Inflammatory macrophage treated with lipopolysaccharide for 1 hour (primary cell): ENCODE measurements around the gene FRMD6.
A peak's percentile ranks its signal among the peaks of the same experiment; 100 is the strongest.
"Not testable (repeated sequence)": the region's sequence is repeated elsewhere in the genome, so short reads cannot be mapped to it uniquely, and the experiment has no call there.

Source experiments
- DNase-seq, 2 donors: peaks; one replicate each; pipeline ENCODE4 v3.0.0-alpha.2; 2020 to 2022

Gene FRMD6

GRCh38 chr14:51633298-51633697, 18.4 kb upstream of the FRMD6 start:
- DNase-seq: not testable (repeated sequence)

GRCh38 chr14:51636109-51636508, 15.6 kb upstream of the FRMD6 start:
- no peak for DNase-seq

GRCh38 chr14:51638071-51638944, 13.4 kb upstream of the FRMD6 start:
- DNase-seq: no peak

DNA sequence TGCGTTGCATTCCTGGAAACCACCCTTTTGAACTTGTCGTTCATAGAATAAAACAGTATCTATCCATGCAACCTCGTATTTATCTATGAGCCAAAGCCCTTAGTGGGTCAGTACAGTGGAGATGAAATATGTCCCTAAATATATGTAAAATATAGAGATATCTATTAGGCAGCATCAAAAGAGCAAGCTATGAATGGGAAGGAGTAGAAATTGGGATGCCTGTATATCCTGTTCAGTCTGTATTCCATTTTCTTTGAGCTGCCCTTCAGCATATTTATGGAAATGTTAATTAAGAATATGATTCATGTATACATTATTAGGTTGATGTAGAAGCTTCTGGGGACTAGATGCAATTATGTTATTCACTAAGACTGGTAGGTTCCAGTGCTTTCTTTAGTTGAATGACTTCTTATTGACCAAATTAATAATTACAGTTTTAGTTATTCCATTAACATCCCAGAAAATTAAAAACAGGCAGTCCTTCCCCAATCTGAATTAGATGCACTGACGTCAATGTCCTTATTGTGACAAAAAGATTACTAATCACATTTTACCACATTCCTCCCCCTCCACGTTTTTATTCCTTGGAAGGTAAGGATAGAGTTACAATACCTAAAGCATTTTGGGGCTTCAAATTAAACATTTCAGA, 11.9 kb upstream of the FRMD6 start:
- DNase-seq: no peak

DNA sequence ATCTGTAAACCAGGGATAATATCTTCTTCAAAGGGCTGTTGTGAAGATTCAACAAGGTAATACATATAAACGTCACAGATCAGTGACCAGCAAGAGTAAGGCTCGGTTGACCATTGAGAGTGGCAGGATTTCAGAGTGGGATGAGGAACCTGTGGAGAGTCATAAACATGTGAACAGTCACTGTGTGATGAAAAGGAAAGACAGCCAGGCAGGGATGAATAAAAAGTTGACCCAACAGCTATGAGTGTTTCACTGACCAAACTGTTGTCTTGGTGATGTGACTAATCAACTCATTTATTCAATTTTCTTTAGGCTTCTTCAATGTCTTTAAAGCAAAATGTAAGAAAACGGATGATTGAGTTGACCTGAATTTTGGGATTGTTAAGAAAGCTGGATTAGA, 8.6 kb upstream of the FRMD6 start:
- no peak for DNase-seq

GRCh38 chr14:51644217-51644933, 7.3 kb upstream of the FRMD6 start:
- no peak for DNase-seq

DNA sequence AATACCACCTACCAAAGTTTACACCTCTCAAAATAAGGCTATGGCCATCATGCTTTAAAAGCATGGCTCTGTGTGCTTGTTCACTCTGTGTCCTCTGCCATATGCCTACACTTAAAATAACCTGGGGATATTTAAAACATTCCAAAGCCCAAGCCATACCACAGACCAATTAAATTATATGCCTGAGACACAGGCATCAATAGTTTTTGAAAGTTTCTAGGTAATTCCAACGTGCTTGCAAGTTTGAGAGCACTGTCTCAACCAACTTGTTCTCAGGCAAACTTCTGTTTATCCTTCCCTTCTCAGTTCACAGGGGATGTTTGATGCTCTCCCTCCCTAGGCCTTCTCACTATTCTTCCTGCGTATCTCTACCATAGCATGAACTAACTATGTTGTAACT, 3.4 kb upstream of the FRMD6 start:
- no peak for DNase-seq

DNA sequence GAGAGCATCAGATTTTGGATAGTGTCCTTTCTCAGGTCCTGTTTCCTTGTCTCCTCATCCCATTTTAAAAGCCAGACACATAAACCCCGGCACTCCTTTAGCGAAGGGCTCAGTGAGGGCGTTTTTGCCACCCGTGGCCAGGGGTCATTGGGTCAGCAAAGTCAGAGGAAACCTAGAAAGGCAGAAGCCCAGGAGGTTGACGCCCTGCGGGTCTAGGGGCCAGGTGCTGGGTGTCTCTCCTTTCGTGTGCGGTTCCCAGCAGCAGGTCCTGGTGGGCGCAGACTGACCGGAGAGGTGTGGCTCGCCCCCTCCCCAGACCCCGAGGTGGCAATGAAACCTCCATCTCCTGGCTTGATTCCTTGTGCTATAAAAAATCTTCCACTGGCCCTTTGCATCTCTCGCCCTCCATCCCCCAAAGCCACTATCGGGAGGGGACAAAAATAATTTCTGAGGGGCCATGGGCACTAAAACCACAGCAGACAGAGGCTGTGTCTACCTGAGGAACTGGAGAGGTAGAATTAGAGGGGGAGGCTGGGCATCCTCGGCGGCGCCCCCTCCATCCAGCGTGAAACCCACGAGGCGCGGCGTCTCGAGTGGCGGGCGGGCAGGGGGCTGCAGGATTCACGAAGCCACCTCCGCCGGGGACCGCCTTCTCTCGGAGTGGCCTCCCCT, 858 bp upstream of the FRMD6 start:
- DNase-seq: no peak

DNA sequence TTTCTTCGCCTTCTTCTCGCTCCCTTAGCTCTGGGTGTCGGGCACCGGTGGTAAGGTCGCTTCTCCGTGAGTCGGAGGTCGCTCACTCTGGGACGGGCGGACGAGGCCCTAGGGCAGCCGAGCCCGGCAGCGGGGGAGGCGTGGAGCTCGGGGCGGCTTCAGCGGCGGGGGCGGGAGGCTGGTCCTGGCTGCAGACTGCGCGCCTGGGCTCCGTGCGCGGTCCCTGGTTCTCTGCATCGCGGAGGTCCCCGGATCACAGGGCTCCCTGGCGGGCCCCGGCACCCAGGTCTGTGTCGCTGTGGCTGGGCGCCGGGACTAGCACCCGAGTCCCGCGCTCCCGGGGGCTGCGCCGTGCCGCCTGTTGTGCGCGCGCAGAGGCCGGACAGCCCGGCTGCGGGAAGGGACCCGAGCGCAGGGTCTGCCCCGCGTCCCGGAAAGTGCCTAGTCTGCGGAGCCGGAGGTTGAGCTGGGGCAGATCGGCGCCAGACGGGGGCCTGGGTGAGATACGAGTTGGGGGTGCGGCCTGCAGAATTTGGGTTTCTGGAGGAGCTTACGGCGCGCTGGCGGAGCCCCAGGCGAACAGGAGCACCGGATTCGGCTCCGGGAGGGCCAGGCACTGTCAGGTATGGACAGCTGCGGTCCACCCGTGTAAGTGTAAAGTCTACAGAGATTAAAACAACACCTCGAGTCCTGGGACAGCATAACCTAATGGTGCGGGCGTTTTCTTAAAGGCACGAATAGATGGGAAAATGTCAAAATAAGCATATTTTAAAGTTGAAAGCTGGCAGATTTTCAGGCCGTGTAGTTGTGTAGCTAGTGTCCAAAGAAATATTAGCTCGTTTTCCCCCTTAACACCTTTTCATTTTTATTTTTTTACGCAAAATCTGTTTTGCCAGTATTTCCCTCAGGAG, 713 bp downstream of the FRMD6 start:
- DNase-seq: no peak

DNA sequence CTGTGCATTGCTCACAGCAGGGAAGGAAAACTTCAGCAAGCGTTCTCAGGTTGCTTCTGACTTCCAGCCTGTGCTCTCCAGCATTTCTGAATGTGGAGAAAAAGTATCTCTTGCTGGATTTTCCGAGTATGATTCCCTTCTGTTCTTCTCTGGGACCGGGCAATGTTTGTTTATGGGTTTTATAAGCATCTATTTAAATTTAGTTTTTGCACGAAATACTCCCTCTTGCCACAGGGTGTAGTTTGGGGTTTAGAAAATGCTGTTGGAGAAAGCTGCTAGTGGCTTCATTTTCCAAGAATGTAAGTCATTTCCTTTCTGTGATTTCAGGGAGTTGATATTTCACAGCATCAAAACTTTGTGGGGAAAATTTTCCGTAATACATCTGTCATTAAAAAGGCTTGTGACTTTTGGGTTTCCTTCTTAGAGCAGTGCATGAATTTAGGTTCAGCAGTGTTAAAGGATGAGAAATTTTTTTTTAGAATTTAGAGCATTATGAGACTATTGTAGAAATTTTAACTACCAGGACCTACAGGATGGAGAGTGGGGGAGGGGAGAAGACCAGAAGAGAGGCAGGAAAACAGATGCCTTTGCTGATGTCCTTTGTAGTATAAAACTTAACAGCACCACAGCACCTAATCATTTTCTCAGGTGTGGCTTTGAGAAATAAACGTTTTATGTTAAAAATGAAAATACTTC, 1.5 kb downstream of the FRMD6 start:
- DNase-seq: peak; percentile 11 to 34

- DNase-seq: no peak
These were observed 2.2 kb downstream of the FRMD6 start for GRCh38 chr14:51653775-51654532.

DNA sequence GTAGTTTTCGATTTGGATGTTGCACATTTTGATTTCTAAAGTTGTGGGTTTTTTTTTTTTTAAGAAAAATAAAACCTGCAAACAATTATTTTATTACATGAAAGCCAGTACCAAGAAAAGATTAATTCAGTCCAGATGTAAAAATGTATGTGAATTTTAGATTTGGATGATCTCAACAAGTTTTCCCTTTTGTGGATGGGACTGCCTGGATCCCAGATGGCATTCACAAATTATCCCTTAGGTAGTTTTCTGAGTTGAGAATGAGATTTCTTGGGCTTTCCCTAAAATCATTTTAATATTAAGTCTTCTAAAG, 2.8 kb downstream of the FRMD6 start:
- no peak for DNase-seq

GRCh38 chr14:51657762-51658161, 6.1 kb downstream of the FRMD6 start:
- DNase-seq: no peak

DNA sequence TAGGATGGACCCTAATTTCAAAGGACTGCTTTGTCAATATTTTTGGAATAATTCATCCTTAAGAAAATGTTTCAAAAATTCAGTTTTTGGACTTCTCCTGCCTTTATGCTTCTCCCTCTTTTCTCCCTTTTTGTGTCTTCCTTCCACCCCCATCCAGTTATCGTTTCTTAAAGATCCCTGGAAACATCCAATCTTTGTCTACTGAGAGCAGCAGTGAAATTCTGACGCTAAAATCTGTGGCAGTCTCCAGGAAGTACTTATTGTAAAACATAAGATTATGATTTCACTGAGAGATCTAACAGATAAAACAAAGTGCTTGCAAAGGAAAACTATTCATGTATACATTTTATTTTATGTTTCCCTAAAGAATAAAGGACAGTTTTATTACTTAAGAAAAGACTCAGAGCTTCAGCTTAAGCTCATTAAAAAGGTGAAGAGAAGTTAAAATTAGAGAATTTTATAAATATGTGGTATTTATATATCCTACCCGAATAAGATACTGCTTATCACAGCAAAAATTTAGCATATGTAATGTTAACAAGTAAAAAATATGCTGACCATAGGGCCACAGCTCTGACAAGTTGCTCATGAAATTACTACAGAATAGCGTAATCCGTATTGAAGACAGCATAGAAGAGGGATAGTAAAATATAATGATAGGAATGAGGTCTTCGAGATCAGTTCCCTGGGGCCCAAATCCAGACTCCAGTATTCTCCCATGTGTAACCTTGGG, 6.9 kb downstream of the FRMD6 start:
- DNase-seq: no peak

- no peak for DNase-seq
These were observed 9.0 kb downstream of the FRMD6 start for GRCh38 chr14:51660741-51661140.

DNA sequence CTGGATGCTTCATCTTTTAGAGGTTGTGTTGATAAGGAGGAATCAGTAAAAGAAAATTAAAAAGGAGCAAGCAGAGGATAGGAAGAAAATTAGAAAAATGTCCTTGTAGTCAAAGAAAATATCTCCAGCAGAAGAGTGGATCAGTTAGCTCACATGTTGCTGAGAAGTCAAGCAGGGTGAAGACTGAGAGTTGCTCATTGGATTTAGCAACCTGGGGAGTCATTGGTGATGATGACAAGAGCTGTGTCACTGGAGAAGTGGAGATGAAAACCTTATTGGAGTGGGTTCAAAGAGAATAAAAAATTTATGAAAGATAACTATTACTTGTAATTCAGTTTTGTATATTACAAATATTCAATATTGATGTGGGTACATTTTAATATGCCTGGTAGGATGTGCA, 9.8 kb downstream of the FRMD6 start:
- no peak for DNase-seq

GRCh38 chr14:51663783-51664326, 12.1 kb downstream of the FRMD6 start:
- DNase-seq: no peak

DNA sequence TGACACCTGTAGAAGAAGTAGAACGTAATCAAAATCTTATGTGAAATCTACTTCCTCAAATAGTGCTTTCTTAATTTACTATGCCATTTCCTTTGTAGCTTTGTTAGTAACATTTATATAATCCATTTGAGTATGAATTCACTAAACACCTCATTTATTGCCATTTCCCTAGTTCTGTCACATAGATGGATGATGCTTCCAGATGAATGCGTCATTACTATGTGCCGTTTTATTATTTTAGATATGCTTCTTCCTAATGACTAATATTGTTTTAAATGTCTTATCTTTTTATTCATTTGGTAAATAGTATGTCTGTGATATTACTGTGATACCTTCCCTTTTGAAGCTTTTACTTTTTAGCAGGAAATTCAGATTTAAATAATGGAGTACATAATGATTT, 14.4 kb downstream of the FRMD6 start:
- no peak for DNase-seq

GRCh38 chr14:51666826-51667225, 15.1 kb downstream of the FRMD6 start:
- DNase-seq: no peak

DNA sequence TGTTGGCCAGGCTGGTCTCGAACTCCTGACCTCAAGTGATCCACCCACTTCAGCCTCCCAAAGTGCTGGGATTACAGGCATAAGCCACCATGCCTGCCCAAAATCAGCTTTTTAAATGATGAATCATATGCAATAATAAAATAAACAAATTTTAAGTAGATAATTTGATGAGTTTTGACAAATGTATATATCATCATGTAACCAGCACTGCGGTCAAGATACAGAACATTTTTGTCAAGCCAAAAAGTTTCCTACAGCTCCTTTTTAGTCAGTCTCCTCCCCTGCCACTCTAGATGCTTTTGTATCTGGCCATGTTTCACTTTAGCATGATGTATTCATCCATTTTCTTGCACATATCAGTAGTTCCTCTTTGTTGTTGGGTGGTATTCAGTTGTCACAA, 17.2 kb downstream of the FRMD6 start:
- no peak for DNase-seq
